Psoas muscle (tissue), 8 donors: ENCODE results near the gene SH3GL2. TPM values are rescaled to one million over a fixed set of nuclear protein-coding genes. Genes with fewer than 3 reads are reported as not detected.

Source experiments
- ATAC-seq, 4 donors: fragments of 200-7000 bp; cut with Tn5 transposase; one replicate each; pipeline ENCODE4 v1.9.1; 2020; ENCODE audit warnings: moderate library complexity in 3 of 4, mild to moderate bottlenecking in 2 of 4
- DNase-seq, 2 donors: peaks; one replicate each; pipeline ENCODE4 v3.0.0-alpha.2; 2020
- H3K27ac ChIP-seq: fragments of 200-600 bp; one replicate; pipeline ENCODE4 v1.8.0; 2022
- H3K27me3 ChIP-seq, 3 donors: fragments of 200-600 bp in 1 of 3; one replicate each; pipeline versions ENCODE4 v1.6.1 to v1.8.0; 2013 to 2022; ENCODE audit warnings: low read length in 2 of 3, mild to moderate bottlenecking in 2 of 3, moderate library complexity in 1 of 3; ENCODE audit not compliant: insufficient read depth in 3 of 3
- H3K36me3 ChIP-seq, 2 donors: fragments of 200-600 bp in 1 of 2; one replicate each; pipeline versions ENCODE4 v1.6.1 to v1.8.0; 2013 to 2022; ENCODE audit warnings: low read depth in 1 of 2, mild to moderate bottlenecking in 1 of 2, moderate library complexity in 1 of 2; ENCODE audit not compliant: insufficient read depth in 1 of 2
- H3K4me1 ChIP-seq: fragments of 200-600 bp; one replicate; pipeline ENCODE4 v1.8.0; 2022
- H3K4me3 ChIP-seq: fragments of 200-600 bp; one replicate; pipeline ENCODE4 v1.8.0; 2022; ENCODE audit warnings: mild to moderate bottlenecking
- H3K9me3 ChIP-seq: fragments of 200-600 bp; one replicate; pipeline ENCODE4 v1.8.0; 2022
- WGBS, 3 donors: extraction: QIAGEN DNeasy Blood & Tissue Kit; methylation state at CpG; one replicate each; pipeline versions ENCODE4 v1.1.6 to v1.1.7; 2013; 5-methylcytosine and 5-hydroxymethylcytosine counted together
- intact Hi-C, 2 donors: fragments of 100-400 bp; cut with DNase I; formaldehyde crosslinking; loops; one replicate each; pipeline versions ENCODE4 v1.11.0 to v1.14.2; 2022
- polyA plus RNA-seq, 3 donors: library from polyadenylated mRNA; stranded (reverse); fragments of 200-250 nt; gene quantifications; one replicate each; pipeline ENCODE4 v1.2.3, GENCODE V29; 2013
- total RNA-seq, 4 donors: library from RNA; stranded (reverse); fragmentation: NEBNext Ultra II Directional in 2 of 4; extraction: Animal tissue kit (Norgen Biotek cat#: 25700) in 2 of 4; gene quantifications; one replicate each; pipeline versions ENCODE4 v1.2.1 to v1.2.4, GENCODE V29; 2021 to 2023
- TF ChIP-seq, protein P1 (sequence below): fragments of 200-600 bp; IDR thresholded peaks from one replicate; pipeline ENCODE4 v1.8.0; 2022; ENCODE audit warnings: antibody characterized with exemption
- donor health status: healthy with polysubstance abuse.
- donor health status: DM: no; HTN: no; CAD: no; lungs with moderate emphysema.
- donor health status: Bipolar disorder and iron deficiency.
- donor health status: healthy.
- donor health status: DM: yes; HTN: yes; CAD: no.
- donor health status: DM: no; HTN: no; CAD: no.
- donor health status: DM: no; HTN: no; CAD: no.
- donor health status: DM: yes; HTN: yes; CAD: no.

SH3GL2 gene
- total and polyA plus RNA-seq, 7 donors = 0.08 TPM; not detected in 6

- DNase-seq (no peak), ATAC-seq (no peak)
- Histone ChIP-seq H3K9me3 (no peaks in the 10 kb centered on the region), H3K36me3 (no peaks in the 10 kb centered on the region), H3K4me3 (no peak overlapping the region), H3K27me3 (no peaks in the 10 kb centered on the region), H3K4me1 (no peaks in the 10 kb centered on the region), H3K27ac (no peak overlapping the region)
- intact Hi-C loops = no loop called here
- TF ChIP-seq, protein P1, sequence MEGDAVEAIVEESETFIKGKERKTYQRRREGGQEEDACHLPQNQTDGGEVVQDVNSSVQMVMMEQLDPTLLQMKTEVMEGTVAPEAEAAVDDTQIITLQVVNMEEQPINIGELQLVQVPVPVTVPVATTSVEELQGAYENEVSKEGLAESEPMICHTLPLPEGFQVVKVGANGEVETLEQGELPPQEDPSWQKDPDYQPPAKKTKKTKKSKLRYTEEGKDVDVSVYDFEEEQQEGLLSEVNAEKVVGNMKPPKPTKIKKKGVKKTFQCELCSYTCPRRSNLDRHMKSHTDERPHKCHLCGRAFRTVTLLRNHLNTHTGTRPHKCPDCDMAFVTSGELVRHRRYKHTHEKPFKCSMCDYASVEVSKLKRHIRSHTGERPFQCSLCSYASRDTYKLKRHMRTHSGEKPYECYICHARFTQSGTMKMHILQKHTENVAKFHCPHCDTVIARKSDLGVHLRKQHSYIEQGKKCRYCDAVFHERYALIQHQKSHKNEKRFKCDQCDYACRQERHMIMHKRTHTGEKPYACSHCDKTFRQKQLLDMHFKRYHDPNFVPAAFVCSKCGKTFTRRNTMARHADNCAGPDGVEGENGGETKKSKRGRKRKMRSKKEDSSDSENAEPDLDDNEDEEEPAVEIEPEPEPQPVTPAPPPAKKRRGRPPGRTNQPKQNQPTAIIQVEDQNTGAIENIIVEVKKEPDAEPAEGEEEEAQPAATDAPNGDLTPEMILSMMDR = no peak
- 81 to 89% (median 85%) methylated on average over 2 of the region's 2 CpGs for WGBS, 3 donors
Observed at GRCh38 chr9:17799369-17799768, 220.5 kb downstream of the SH3GL2 start.

DNA sequence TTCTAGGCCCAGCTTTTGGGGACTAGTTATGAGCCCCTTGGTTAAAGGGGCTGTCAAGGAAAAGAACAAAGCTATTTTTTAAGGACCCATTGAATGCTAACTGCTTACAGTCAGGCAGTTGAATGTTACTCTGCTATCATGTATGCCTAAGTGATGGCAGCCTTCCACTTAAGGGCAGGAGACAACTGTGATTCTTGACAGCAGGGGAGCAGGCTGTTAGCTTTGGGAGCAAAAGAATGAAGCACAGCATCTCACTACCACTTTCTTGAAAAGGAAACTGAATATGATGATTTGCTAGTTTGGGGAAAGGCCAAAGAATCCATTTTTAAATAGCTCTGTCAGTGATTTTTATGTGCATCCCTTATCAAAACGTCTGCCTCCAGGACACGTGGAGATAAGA lies 221.6 kb downstream of the SH3GL2 start:
- no peak for DNase-seq
- ATAC-seq = no peak
- H3K27ac ChIP-seq = no peak overlapping the region
- H3K36me3 ChIP-seq = no peaks in the 10 kb centered on the region
- TF ChIP-seq, protein P1 = no peak
- no peak overlapping the region for H3K4me3 ChIP-seq
- WGBS, 3 donors = 64 to 67% (median 64%) methylated on average over 2 of the region's 2 CpGs
- intact Hi-C loops = loop anchor here in 1 of 2 donors (5.0 kb wide), 1 partner anchor 268 kb away; no protein-coding TSS in a partner anchor
- no peaks in the 10 kb centered on the region for H3K4me1 ChIP-seq
- no peaks in the 10 kb centered on the region for H3K27me3 ChIP-seq
- no peaks in the 10 kb centered on the region for H3K9me3 ChIP-seq

DNA sequence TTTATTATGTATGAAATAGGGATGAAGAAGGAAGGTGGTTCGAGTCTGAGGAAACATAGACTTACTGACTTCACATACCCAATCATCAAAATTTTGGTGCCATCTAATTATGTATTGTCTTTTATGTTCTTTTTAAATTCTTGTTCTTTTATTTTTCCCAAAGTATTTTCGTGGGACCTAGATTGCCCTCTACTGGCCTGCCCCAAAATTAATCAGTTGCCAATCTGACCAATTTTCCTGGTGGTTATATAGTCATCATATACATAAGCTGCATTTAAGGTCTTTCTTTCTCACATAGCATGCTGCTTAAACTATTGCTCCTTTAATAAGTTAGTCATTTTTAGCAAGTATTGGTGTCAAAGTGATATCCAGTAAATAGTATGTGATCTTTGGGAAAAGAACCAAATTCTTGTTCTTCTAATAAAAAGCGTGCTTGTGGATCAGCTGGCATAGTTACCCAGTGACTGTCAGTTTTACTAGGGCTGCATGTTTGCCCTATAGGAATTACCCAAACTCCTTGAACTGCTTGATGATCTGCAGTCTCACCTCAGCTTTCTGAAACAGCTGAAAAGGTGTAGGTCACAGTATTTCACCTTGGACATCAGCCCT lies 223.5 kb downstream of the SH3GL2 start:
- Histone ChIP-seq H3K9me3 (no peaks in the 10 kb centered on the region), H3K36me3 (no peaks in the 10 kb centered on the region), H3K27me3 (no peaks in the 10 kb centered on the region), H3K4me1 (no peaks in the 10 kb centered on the region), H3K4me3 (no peak overlapping the region), H3K27ac (no peak overlapping the region)
- TF ChIP-seq, protein P1 = no peak
- no peak for ATAC-seq
- no peak for DNase-seq
- WGBS, 3 donors = 36 to 46% (median 40%) methylated on average over 3 of the region's 3 CpGs
- intact Hi-C loops = loop anchor here in 1 of 2 donors (5.0 kb wide), 1 partner anchor 270 kb away; no protein-coding TSS in a partner anchor

GRCh38 chr9:17807613-17808282 lies 228.9 kb downstream of the SH3GL2 start:
- 76 to 84% (median 83%) methylated on average over 2 of the region's 2 CpGs for WGBS, 3 donors
- ATAC-seq = no peak
- no peak overlapping the region for H3K4me3 ChIP-seq
- TF ChIP-seq, protein P1 = no peak
- H3K27me3 ChIP-seq = no peaks in the 10 kb centered on the region
- no peaks in the 10 kb centered on the region for H3K9me3 ChIP-seq
- intact Hi-C loops = no loop called here
- no peak overlapping the region for H3K27ac ChIP-seq
- DNase-seq = no peak
- no peaks in the 10 kb centered on the region for H3K4me1 ChIP-seq
- H3K36me3 ChIP-seq = no peaks in the 10 kb centered on the region
